GM03348 (cell line): ENCODE results near the gene SPDYE17.
A peak's percentile ranks its signal among the peaks of the same experiment; 100 is the strongest.
"Not testable (repeated sequence)": the region's sequence is repeated elsewhere in the genome, so short reads cannot be mapped to it uniquely, and the experiment has no call there.

ENCODE experiments used
- DNase-seq: peaks from one replicate; pipeline ENCODE4 v3.0.0; 2012; ENCODE audit warnings: low spot score

SPDYE17 gene

GRCh38 chr7:76998764-76999450 lies 33.3 kb downstream of the SPDYE17 start:
- peak; percentile 42 for DNase-seq

GRCh38 chr7:76998285-76998589 lies 33.9 kb downstream of the SPDYE17 start:
- DNase-seq = peak; percentile 4

DNA sequence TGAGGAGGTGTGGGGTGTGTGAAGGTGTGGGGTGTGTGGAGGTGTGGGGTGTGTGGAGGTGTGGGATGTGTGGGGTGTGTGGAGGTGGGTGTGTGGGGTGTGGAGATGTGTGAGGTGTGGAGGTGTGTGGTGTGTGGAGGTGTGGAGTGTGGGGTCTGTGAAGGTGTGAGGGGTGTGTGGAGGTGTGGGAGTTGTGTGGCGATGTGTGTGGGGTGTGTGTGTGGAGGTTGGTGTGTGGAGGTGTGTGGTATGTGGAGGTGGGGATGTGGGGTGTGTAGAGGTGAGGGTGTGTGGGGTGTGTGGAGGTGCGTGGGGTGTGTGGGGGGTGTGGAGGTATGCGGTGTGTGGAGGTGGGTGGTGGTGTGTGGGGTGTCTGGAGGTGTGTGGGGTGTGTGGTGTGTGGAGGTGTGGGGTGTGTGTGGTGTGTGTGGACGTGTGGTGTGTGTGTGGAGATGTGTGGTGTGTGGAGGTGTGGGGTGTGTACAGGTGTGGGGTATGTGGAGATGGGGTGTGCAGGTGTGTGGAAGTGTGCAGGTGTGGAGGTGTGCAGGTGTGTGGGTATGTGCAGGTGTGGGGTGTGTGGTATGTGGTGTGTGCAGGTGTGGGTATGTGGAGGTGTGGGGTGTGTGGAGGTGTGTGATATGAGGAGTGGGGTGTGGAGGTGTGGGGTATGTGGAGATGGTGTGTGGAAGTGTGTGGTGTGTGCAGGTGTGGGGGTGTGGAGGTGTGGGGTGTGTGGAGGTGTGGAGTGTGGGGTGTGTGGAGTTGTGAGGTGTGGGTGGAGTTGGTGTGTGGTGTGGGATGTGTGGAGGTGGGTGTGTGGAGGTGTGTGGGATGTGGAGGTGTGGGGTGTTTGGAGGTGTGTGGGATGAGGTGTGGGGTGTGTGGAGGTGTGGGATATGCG lies 34.5 kb downstream of the SPDYE17 start:
- DNase-seq = peak; percentile 12

- not testable (repeated sequence) for DNase-seq
Observed at GRCh38 chr7:76996932-76997331, 35.2 kb downstream of the SPDYE17 start.

GRCh38 chr7:76994286-76994685 lies 37.9 kb downstream of the SPDYE17 start:
- not testable (repeated sequence) for DNase-seq

GRCh38 chr7:76993831-76994230 lies 38.3 kb downstream of the SPDYE17 start:
- not testable (repeated sequence) for DNase-seq

DNA sequence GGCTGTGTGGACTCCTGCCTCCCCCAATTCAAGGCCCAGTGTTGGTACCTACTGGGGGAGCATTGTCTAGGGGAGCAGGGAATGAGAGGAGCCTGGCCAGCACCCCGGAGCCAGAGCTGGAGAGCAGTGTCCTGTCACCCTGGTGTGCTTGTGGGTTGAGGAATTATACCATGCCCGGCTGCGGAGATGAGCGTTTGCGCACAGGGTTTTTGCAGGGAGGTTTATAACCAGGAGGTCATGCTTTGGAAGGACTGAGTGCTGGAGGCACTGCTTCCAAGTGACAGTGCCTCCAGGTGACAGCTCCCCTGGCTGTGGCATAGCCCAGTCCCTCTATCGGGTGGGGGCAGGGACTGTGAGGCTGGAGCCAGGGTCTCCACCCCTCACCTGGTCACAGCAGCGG lies 39.3 kb downstream of the SPDYE17 start:
- DNase-seq = not testable (repeated sequence)

DNA sequence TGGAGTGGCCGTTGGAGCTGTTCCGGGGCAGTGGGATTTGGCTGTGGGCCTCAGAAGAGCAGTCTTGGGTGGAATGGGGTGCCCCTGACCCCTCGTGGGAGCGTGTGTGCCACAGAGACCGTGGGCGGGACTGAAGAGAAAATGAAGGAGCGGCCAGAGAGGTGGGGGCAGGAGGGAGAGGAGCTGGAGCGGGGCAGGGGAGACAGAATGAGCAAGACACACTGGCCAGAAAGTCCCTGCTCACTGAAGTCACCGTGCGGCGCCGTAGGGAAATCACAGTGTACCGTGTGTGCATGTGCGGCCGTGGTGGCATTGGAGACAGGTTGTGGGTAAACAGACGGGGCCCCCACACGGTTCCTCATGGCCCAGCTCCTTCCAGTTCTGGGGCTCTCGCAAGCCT lies 40.0 kb downstream of the SPDYE17 start:
- DNase-seq = not testable (repeated sequence)

- DNase-seq = not testable (repeated sequence)
Observed at GRCh38 chr7:76990202-76990601, 42.0 kb downstream of the SPDYE17 start.

- DNase-seq = not testable (repeated sequence)
Observed at GRCh38 chr7:76985924-76986717, 46.0 kb downstream of the SPDYE17 start.

GRCh38 chr7:76984784-76985136 lies 47.4 kb downstream of the SPDYE17 start:
- DNase-seq = not testable (repeated sequence)

DNA sequence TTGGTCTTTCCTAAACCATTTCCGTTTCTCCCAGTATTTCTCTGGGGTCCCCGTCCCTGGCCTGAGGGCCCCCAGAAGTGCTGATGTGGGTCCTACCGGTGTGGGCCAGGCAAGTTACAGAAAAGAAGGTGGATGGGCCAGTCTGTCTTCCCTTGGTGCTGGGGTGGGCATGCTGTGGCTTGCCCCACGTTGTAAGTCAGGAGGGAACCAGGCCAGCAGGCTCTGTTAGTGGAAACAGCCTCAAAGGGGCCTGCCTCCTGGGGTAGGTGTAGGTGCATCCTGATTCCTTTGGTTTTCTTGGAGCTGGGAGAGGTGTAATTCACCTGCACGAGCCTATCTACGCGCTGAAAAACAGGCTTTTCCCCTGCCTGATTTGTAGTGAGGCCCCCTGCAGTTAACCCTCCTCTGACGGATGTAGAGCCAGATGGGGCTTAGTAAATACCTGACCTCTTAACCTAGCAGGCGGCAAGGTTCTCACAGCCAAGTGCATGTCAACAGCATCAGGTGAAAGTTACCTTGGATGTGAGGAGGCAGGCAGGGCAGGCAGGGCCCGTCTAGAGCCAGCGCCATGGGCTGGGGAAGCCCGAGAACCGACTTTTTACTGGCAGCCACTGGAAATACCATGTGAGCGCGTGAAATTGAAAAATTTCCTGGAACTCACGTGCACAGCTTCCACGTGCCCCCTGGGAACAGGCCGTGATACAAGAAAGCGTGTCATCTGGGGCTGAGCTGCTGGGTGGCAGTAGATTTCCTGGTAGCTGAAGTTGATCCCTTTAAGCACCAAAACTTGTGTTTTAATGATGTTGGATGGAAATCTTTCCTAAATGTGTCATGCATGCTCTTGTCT lies 48.0 kb downstream of the SPDYE17 start:
- not testable (repeated sequence) for DNase-seq

- DNase-seq = not testable (repeated sequence)
Observed at GRCh38 chr7:76983333-76983732, 48.8 kb downstream of the SPDYE17 start.

DNA sequence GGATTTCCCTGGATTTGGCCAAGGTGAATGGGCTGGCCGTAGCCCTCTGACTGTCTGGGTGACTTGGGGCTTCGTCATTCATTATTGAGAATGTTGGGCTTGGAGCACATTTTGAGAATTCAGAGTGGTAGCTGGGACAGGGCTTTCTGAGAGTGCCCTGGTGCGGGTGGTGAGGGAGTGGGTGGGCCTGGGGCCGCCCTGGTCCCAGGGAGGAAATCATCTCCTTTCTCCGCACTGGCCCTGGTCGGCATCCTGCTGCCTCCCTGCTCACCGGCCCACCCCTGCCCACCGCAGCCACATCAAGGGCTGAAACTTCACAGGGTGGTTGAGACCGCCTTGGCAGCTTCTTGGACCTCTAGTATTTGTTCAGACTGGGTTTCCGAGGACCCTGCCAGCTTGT lies 49.7 kb downstream of the SPDYE17 start:
- DNase-seq = not testable (repeated sequence)

- DNase-seq = not testable (repeated sequence)
Observed at GRCh38 chr7:76981187-76981970, 50.8 kb downstream of the SPDYE17 start.

DNA sequence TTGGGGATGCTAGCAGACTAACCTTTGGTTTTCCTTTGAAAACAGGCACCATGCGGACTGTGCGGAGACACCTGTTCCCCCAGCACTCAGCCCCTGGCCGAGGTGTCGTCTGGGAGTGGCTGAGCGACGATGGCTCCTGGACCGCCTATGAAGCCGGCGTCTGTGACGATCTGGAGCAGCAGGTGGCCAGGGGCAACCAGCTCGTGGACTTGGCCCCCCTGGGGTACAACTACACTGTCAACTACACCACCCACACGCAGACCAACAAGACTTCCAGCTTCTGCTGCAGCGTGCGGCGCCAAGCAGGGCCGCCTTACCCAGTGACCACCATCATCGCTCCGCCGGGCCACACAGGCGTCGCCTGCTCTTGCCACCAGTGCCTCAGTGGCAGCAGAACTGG lies 51.6 kb downstream of the SPDYE17 start:
- not testable (repeated sequence) for DNase-seq

DNA sequence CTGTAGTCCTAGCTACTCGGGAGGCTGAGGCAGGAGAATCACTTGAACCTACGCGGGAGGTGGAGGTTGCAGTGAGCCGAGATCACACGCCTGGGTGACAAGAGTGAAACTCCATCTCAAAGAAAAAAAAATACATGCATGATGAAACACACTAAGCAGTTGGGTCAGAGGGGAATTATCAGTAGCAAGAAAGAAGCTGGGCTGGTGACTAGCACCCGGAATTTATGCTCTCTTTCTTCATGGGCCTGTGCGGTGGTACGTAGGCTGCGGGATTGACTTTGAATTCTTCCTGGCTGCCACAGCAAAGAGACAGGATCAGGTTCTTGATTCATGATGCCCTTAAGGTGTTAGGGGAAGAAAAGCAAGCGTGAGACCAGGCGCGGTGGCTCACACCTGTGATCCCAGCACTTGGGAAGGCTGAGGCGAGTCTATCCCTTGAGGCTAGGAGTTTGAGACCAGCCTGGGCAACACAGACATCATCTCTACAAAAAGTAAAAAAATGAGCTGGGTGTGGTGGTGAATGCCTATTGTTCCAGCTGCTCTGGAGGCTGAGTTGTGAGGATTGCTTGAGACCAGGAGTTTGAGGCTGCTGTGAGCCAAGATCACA lies 54.3 kb downstream of the SPDYE17 start:
- not testable (repeated sequence) for DNase-seq

DNA sequence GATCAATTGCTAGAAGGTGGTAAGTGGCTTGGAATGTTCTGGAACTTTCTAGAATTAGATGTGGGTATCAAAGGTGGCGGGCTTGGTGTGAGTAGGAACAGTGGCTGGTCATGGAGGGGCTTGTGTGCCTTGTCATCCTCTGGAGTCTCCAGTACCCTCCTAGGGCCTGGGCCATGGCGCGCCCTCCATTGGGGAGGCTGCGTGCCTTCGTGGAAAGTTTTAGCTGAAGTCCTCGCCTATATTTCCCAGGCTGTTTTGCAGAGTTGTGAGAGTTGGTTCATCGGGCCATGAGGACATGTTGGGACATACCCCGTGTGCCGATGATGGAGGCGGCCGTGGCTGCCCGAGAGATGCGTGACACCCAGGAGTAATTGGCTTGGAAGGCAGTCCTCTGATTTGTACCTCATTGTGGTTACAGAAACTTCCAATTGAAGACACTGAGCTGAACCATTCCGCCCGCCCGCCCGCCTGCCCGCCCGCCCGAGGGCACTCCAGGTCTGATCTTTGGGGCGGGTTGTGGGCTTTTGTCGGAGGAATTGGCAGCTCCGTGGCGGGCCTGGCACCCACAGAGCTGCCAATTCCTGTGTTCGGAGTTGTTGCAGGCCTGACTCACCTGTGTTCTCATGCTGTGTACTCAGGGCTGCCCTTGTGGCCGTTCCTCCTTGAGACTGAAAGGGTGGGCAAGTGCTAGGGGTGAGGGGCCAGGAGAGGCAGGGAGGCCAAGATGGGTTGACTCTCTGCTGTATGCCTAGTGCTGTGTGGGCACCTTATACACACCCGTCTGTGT lies 57.2 kb downstream of the SPDYE17 start:
- not testable (repeated sequence) for DNase-seq

GRCh38 chr7:76974336-76974735 lies 57.8 kb downstream of the SPDYE17 start:
- DNase-seq = not testable (repeated sequence)
